ENCODE measurements around the gene SWT1.
"Not testable (repeated sequence)": the region's sequence is repeated elsewhere in the genome, so short reads cannot be mapped to it uniquely, and the experiment has no call there.

The SWT1 gene

DNA sequence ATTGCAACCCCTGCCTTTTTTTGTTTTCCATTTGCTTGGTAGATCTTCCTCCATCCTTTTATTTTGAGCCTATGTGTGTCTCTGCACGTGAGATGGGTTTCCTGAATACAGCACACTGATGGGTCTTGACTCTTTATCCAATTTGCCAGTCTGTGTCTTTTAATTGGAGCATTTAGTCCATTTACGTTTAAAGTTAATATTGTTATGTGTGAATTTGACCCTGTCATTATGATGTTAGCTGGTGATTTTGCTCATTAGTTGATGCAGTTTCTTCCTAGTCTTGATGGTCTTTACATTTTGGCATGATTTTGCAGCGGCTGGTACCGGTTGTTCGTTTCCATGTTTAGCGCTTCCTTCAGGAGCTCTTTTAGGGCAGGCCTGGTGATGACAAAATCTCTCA is 98.6 kb downstream of the SWT1 start:
- DNase-seq, result not testable (repeated sequence)

DNA sequence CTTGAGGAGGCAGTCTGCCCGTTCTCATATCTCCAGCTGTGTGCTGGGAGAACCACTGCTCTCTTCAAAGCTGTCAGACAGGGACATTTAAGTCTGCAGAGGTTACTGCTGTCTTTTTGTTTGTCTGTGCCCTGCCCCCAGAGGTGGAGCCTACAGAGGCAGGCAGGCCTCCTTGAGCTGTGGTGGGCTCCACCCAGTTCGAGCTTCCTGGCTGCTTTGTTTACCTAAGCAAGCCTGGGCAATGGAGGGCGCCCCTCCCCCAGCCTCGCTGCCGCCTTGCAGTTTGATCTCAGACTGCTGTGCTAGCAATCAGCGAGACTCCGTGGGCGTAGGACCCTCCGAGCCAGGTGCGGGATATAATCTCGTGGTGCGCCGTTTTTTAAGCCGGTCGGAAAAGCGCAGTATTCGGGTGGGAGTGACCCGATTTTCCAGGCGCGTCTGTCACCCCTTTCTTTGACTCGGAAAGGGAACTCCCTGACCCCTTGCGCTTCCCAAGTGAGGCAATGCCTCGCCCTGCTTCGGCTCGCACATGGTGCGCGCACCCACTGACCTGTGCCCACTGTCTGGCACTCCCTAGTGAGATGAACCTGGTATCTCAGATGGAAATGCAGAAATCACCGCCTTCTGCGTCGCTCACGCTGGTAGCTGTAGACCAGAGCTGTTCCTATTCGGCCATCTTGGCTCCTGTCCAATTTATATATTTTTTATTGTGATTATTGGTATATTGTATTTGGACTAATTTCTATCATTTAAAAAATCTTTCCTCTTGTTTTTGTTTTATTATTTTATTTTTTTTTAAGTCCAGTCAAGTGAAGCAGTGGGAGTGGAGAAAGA is 100.4 kb downstream of the SWT1 start:
- DNase-seq, result not testable (repeated sequence)

- DNase-seq, result no peak
These were observed 100.9 kb downstream of the SWT1 start for GRCh38 chr1:185257950-185258208.

DNA sequence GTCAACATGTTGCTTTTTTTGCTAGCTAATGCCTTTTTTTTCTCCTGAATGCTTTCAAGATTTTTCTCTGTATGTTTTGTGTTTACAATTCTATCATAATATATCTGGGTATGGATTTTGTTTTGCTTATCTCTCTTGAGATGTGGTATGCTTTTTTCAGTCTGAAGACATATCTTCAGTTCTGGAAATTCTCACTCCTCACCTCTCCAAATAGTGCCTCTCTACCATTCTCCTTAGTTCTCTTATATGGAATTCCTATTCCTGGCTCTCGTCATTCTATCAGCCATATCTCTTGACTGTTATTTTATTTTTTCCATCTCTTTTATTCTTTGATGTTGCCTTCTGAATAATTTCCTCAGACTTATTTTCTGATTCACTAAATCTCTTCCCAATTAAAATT is 101.7 kb downstream of the SWT1 start:
- DNase-seq, result no peak

GRCh38 chr1:185260611-185261010 is 103.6 kb downstream of the SWT1 start:
- no peak for DNase-seq

- DNase-seq, result no peak
These were observed 105.2 kb downstream of the SWT1 start for GRCh38 chr1:185262151-185262550.

DNA sequence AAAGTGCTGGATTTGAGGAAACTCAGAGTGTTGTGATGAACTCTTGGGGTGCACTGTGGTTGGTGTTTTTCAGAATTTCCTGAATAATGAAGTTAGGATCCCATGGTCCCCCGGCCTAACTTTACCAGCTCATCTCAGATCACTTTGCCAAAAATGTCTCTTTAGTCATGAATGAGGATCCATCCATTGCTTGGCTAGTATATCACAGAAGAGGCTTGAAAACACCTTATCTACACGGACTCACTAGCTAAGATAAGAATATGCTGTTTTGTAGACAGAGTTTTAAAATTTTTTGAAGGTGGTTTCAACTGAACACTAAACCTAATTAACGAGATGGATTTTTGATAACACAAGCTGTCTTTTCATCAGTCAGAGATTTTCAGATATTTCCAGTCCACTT is 106.3 kb downstream of the SWT1 start:
- DNase-seq, result no peak

- no peak for DNase-seq
These were observed 106.8 kb downstream of the SWT1 start for GRCh38 chr1:185263780-185264179.

- DNase-seq, result no peak
These were observed 108.3 kb downstream of the SWT1 start for GRCh38 chr1:185265314-185265713.

GRCh38 chr1:185267301-185267700 is 110.3 kb downstream of the SWT1 start:
- DNase-seq, result no peak

GRCh38 chr1:185267701-185268100 is 110.7 kb downstream of the SWT1 start:
- DNase-seq, result no peak

- DNase-seq, result no peak
These were observed 111.4 kb downstream of the SWT1 start for GRCh38 chr1:185268352-185268751.

GRCh38 chr1:185271921-185272320 is 115.0 kb downstream of the SWT1 start:
- DNase-seq, result no peak

DNA sequence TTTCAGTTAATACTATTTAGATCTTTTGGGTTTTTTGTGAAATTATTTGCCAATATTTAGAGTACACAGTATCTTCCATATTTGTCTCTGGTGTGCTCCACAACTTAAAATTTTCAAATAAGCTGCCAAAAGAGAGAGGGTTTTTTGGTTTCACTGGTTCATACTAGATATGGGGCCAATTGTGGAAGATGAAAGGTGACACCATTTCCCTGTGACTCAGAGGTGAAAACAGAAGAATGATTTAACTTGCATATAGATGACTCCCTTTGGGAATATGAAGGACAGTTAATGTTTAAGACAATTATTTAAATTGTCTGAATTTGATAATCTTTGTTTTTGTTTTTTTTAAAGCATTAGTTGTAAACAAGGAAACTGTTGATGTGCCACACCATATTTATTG is 122.6 kb downstream of the SWT1 start:
- no peak for DNase-seq

- DNase-seq, result no peak
These were observed 123.6 kb downstream of the SWT1 start for GRCh38 chr1:185280589-185280988.

- no peak for DNase-seq
These were observed 124.3 kb downstream of the SWT1 start for GRCh38 chr1:185281245-185281644.

- DNase-seq, result no peak
These were observed 127.1 kb downstream of the SWT1 start for GRCh38 chr1:185284116-185284515.

DNA sequence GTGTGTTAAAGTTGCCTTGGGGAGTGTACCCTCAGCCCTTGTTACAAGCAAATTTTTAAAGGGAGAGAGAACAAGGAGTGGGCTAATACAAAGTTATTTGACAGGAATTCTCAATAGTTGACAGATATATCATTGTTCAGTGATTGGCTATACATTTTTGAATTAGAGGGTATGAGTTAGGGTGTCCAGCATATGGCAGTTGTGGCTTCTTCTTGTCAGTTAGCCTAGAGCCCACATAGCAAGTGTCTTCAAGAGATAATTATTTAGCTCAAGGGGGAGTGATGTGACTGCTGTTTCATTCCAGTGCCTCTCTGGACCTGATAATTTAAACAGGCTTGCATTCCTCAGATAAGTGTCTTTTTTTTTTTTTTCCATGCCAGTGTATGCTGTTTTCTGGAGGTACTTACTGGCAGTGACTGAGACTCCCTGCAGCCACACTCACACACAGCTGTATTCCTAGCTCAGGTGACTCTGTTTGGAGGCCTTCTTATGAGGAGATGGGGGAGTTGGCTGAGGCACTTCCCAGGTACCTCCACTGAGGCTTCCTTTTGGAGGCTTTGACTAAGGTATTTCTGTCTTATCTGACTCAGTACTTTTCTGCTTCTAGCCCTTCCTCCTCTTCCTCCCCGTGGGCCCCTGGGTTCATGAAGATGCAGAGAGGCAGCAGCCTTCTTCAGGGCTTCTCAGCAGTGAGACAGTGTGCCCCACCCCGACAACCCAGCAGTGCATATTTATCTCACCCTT is 127.7 kb downstream of the SWT1 start:
- DNase-seq, result no peak

GRCh38 chr1:185287451-185287850 is 130.5 kb downstream of the SWT1 start:
- DNase-seq, result no peak

DNA sequence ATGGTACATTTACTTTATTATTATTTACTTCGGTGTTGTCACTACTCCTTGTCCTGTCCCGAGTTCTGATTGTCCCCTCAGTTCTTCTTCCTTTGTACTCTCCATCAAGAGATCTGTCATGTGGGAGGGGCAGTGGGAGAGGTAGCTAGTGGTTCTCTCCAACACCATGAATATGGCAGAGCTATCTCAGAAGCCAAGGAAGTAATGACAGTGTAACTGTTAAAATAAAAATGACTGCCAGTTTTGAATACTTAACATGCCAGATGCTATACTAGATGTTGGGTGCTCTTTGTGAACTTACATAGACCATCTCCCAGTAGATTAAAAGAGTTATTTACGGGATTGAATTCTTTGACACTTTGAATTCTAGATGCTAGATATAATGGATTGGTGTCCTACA is 131.5 kb downstream of the SWT1 start:
- no peak for DNase-seq

DNA sequence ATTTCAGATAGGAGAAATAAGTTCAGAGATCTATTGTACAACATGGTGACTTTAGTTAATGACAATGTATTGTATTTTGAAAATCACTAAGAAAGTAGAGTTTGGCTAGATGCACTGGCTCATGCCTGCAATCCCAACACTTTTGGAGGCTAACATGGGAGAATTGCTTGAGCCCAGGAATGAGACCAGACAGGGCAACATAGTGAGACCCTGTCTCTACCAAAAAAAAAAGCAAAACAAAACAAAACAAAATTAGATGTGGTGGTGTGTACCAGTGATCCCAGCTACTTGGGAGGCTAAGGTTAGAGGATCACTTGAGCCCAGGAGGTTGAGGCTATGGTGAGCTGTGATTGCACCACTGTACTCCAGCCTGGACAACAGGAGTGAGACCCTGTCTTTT is 132.9 kb downstream of the SWT1 start:
- no peak for DNase-seq

DNA sequence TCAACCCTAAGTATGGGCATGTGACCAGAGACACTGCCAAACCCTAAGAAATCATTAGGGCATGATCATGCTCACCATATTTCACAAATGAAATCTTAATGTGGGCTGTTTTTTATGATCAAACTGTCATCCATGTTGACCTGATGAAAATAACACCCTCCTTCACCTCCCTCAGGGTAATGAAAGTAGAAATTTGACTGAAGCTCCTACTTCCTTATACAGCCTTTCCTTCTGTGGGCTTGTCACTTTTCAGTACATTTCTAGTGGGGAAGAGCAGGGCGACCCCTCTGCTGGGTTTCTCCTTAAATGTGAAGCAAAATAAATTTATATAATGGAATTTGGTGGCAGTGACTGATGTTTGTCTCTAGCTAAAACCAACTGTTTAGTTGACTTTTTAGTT is 134.2 kb downstream of the SWT1 start:
- no peak for DNase-seq

DNA sequence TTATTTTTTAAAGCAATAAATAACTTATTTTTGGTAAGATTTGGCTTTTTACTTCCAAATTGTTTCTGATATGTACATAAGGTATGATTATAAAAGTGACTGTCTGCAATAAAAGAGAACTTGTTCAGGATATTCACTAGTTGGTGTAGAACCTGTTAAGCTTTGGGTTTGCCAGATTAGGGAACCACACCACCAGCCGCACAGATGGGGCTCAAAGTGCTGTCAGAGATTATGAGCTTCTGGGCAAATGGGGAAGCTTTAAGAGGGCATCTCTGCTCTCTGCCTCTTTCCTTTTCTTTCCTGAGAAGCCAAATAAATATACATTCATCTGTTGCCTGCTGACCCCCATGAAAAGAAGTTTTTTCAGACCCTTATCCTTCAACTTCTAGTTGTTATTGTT is 134.7 kb downstream of the SWT1 start:
- no peak for DNase-seq

DNA sequence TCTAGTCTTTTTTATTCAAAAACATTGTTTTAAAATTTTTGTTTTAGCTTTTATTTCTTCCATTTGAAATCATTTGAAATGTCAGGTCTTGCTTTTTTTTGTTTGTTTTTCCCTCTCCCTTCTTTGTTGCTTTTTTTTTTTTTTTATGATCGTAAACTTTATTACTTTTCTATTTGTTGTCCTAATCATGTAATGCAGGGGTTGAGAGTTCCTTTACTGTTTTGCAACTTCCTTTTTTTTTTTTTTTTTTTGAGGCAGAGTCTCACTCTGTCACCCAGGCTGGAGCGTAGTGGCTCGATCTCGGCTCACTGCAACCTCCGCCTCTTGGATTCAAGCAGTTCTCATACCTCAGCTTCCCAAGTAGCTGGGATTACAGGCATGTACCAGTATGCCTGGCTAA is 135.3 kb downstream of the SWT1 start:
- DNase-seq, result no peak

Data from NCI-H1105 (cell line).